SK-N-SH (cell line): ENCODE data around the gene DCDC2. TPM values are rescaled to one million over a fixed set of nuclear protein-coding genes. Genes with fewer than 3 reads are reported as not detected.

ENCODE experiments used
- CTCF ChIA-PET: fragments of 300-600, 350-600 bp; formaldehyde crosslinking; extraction: SDS; loops from one replicate; lab custom pipeline; 2021; lab: Yijun Ruan, JAX
- POLR2A ChIA-PET: fragments of 350-600 bp; sonication (Branson Sonifier 250); formaldehyde crosslinking; extraction: SDS; loops from one replicate; lab custom pipeline; 2020; ENCODE audit warnings: antibody characterized with exemption, inconsistent platforms; lab: Yijun Ruan, JAX
- DNase-seq: peaks from one replicate; pipeline ENCODE4 v3.0.0; 2012
- H2AFZ ChIP-seq: fragments of 200-600 bp; sonication (generic); 2 replicates; pipeline ENCODE4 v1.8.1; 2016; ENCODE audit warnings: antibody characterized with exemption, mild to moderate bottlenecking, low read depth
- H3F3A ChIP-seq: fragments of 200-600 bp; sonication (generic); replicated peaks from 2 replicates; pipeline ENCODE3; 2016; ENCODE audit warnings: antibody characterized with exemption, mild to moderate bottlenecking; ENCODE audit not compliant: insufficient read depth
- H3K27ac ChIP-seq, 2 experiments: fragments of 200-500 bp in 1 of 2; fragments of 200-600 bp in 1 of 2; sonication (Bioruptor generic) in 1 of 2; sonication (generic), shearing (Covaris generic) in 1 of 2; 2 replicates each; pipeline versions ENCODE4 v1.5.1 to v1.6.1; 2014 to 2016; ENCODE audit warnings: low read depth in 2 of 2, inconsistent platforms in 1 of 2, low read length in 1 of 2, mild to moderate bottlenecking in 1 of 2, mixed read lengths in 1 of 2
- H3K27me3 ChIP-seq: fragments of 200-600 bp; sonication (generic), shearing (Covaris generic); 2 replicates; pipeline ENCODE4 v1.6.1; 2016; ENCODE audit warnings: mixed run types; ENCODE audit not compliant: insufficient read depth
- H3K36me3 ChIP-seq, 2 experiments: fragments of 200-500 bp in 1 of 2; fragments of 200-600 bp in 1 of 2; sonication (Bioruptor generic) in 1 of 2; sonication (generic) in 1 of 2; replicated peaks in 1 of 2; 2 replicates each; pipeline versions ENCODE3 to v1.5.1; 2014 to 2016; ENCODE audit warnings: low read length in 1 of 2, mild to moderate bottlenecking in 1 of 2; ENCODE audit not compliant: insufficient read depth in 2 of 2, control insufficient read depth in 1 of 2
- H3K4me1 ChIP-seq, 2 experiments: fragments of 200-500 bp in 1 of 2; fragments of 200-600 bp in 1 of 2; sonication (Bioruptor generic) in 1 of 2; sonication (generic), shearing (Covaris generic) in 1 of 2; 2 replicates each; pipeline versions ENCODE4 v1.5.1 to v1.6.1; 2014 to 2016; ENCODE audit warnings: low read depth in 1 of 2, low read length in 1 of 2, mixed run types in 1 of 2; ENCODE audit not compliant: insufficient read depth in 2 of 2, control insufficient read depth in 1 of 2
- H3K4me2 ChIP-seq: fragments of 200-600 bp; sonication (generic), shearing (Covaris generic); 2 replicates; pipeline ENCODE4 v1.6.1; 2017; ENCODE audit warnings: mixed run types
- H3K4me3 ChIP-seq, 2 experiments: fragments of 200-500 bp in 1 of 2; fragments of 200-600 bp in 1 of 2; sonication (Bioruptor generic) in 1 of 2; sonication (generic), shearing (Covaris generic) in 1 of 2; 2 replicates each; pipeline versions ENCODE4 v1.5.1 to v1.8.1; 2014 to 2016; ENCODE audit warnings: low read depth in 2 of 2, inconsistent platforms in 1 of 2, low read length in 1 of 2, mild to moderate bottlenecking in 1 of 2, mixed read lengths in 1 of 2, moderate library complexity in 1 of 2
- H3K79me2 ChIP-seq: fragments of 200-600 bp; sonication (generic); 2 replicates; pipeline ENCODE4 v1.8.1; 2017; ENCODE audit warnings: mild to moderate bottlenecking; ENCODE audit not compliant: insufficient read depth
- H3K9ac ChIP-seq: fragments of 200-600 bp; sonication (generic); 2 replicates; pipeline ENCODE4 v1.6.1; 2017; ENCODE audit warnings: mixed run types
- H3K9me2 ChIP-seq: fragments of 200-600 bp; sonication (generic); 2 replicates; pipeline ENCODE4 v1.6.1; 2017; ENCODE audit warnings: mixed run types
- H3K9me3 ChIP-seq: fragments of 200-600 bp; sonication (generic); 2 replicates; pipeline ENCODE4 v1.6.1; 2017; ENCODE audit warnings: mixed run types, mild to moderate bottlenecking, moderate library complexity
- H4K20me1 ChIP-seq: fragments of 200-600 bp; sonication (generic); 2 replicates; pipeline ENCODE4 v1.6.1; 2017; ENCODE audit warnings: mild to moderate bottlenecking, mixed run types; ENCODE audit not compliant: insufficient read depth
- CTCF ChIP-seq: fragments of 200-600 bp; sonication (generic); IDR thresholded peaks from 2 replicates; pipeline ENCODE4 v1.6.1; 2017; ENCODE audit warnings: antibody characterized with exemption, mild to moderate bottlenecking, moderate library complexity
- ELF1 ChIP-seq: IDR thresholded peaks from 2 replicates; pipeline ENCODE4 v1.4.0; 2012
- EZH2phosphoT487 ChIP-seq: fragments of 200-600 bp; sonication (generic); IDR thresholded peaks from 2 replicates; pipeline ENCODE4 v1.6.1; 2017; ENCODE audit warnings: low read depth, mixed run types, mild to moderate bottlenecking, antibody characterized with exemption, moderate library complexity, borderline replicate concordance
- GATA2 ChIP-seq: sonication (generic); formaldehyde crosslinking; IDR thresholded peaks from 2 replicates; pipeline ENCODE4 v1.5.0; 2020; ENCODE audit warnings: mild to moderate bottlenecking, missing genetic modification reagents
- JUND ChIP-seq: IDR thresholded peaks from 2 replicates; pipeline ENCODE4 v1.4.0; 2012
- MEF2A ChIP-seq: IDR thresholded peaks from 2 replicates; pipeline ENCODE4 v1.4.0; 2012; ENCODE audit warnings: low read depth, borderline replicate concordance
- POLR2AphosphoS5 ChIP-seq: IDR thresholded peaks from 2 replicates; pipeline ENCODE4 v1.6.1; 2012; ENCODE audit warnings: low read depth, low read length
- RFX5 ChIP-seq: IDR thresholded peaks from 2 replicates; pipeline ENCODE4 v1.6.1; 2012; ENCODE audit warnings: mild to moderate bottlenecking, improper control_type of control experiment, low read length
- RXRA ChIP-seq: IDR thresholded peaks from 2 replicates; pipeline ENCODE4 v1.4.0; 2012; ENCODE audit warnings: low read depth, mild to moderate bottlenecking, borderline replicate concordance
- YY1 ChIP-seq: IDR thresholded peaks from 2 replicates; pipeline ENCODE4 v1.4.0; 2012; ENCODE audit warnings: low read depth, mild to moderate bottlenecking
- whole genome bisulfite sequencing: methylation state at CpG from one replicate; pipeline ENCODE4 v1.1.6; 2017; ENCODE audit warnings: low lambda C conversion rate; 5-methylcytosine and 5-hydroxymethylcytosine counted together
- polyA plus RNA-seq, 3 experiments: library from polyadenylated mRNA; depleted of rRNA; stranded (reverse); fragments of >200 nt; gene quantifications; 2 replicates each; pipeline ENCODE4 v1.2.3, GENCODE V29; 2012
- TF ChIP-seq, protein P1 (sequence below): IDR thresholded peaks from 2 replicates; pipeline ENCODE4 v1.4.0; 2012; ENCODE audit warnings: low read depth, borderline replicate concordance
- TF ChIP-seq, protein P2 (sequence below): IDR thresholded peaks from 2 replicates; pipeline ENCODE4 v1.6.1; 2012; ENCODE audit warnings: mild to moderate bottlenecking, low read depth, low read length, moderate library complexity

Gene DCDC2
- polyA plus RNA-seq, 1 of the 3 experiments (the other 2 are of a cell fraction), result not detected

GRCh38 chr6:24355393-24355792 is 2.5 kb downstream of the DCDC2 start:
- CTCF ChIA-PET, result no interaction called here
- no peaks in the 10 kb centered on the region; the same call in 1 of the 2 replicates for H3K9me3 ChIP-seq
- POLR2A ChIA-PET, result no interaction called here
- no peak for TF ChIP-seq JUND
- TF ChIP-seq YY1, result no peak
- H3K9ac ChIP-seq, result no peak overlapping the region
- H3K4me3 ChIP-seq, result no peak overlapping the region
- no peaks in the 10 kb centered on the region for H3K36me3 ChIP-seq
- no peaks in the 10 kb centered on the region for H3F3A ChIP-seq
- peaks cover 0 to 4% of the 10 kb centered on the region in 2 experiments; a peak in 2 of 4 replicates for H3K4me1 ChIP-seq
- whole genome bisulfite sequencing, result 52% methylated on average over 4 of the region's 4 CpGs
- no peaks in the 10 kb centered on the region for H4K20me1 ChIP-seq
- no peaks in the 10 kb centered on the region for H3K79me2 ChIP-seq
- no peak overlapping the region for H2AFZ ChIP-seq
- no peak for DNase-seq
- no peak overlapping the region for H3K4me2 ChIP-seq
- no peak overlapping the region for H3K27ac ChIP-seq
- no peaks in the 10 kb centered on the region for H3K9me2 ChIP-seq
- H3K27me3 ChIP-seq, result no peaks in the 10 kb centered on the region

GRCh38 chr6:24353861-24354260 is 4.0 kb downstream of the DCDC2 start:
- TF ChIP-seq ELF1, result no peak
- TF ChIP-seq EZH2phosphoT487, result no peak
- H3K27me3 ChIP-seq, result no peaks in the 10 kb centered on the region
- no peaks in the 10 kb centered on the region for H3K9me2 ChIP-seq
- no peak overlapping the region for H2AFZ ChIP-seq
- ChIA-PET POLR2A (no interaction called here), CTCF (interaction anchor here (0.8 to 3.3 kb wide), 2 partner anchors 43 to 71 kb away, joined by 3 to 25 read pairs; no protein-coding TSS in a partner anchor)
- H3K9ac ChIP-seq, result no peak overlapping the region
- no peaks in the 10 kb centered on the region; a peak in 1 of 4 replicates for H3K4me1 ChIP-seq
- H3K79me2 ChIP-seq, result no peaks in the 10 kb centered on the region
- H3K36me3 ChIP-seq, result no peaks in the 10 kb centered on the region
- no peak overlapping the region for H3K4me2 ChIP-seq
- WGBS, result 36% methylated on average over 1 of the region's 1 CpG
- H3F3A ChIP-seq, result no peaks in the 10 kb centered on the region
- H4K20me1 ChIP-seq, result no peaks in the 10 kb centered on the region
- DNase-seq, result no peak
- no peak overlapping the region for H3K27ac ChIP-seq
- H3K4me3 ChIP-seq, result no peak overlapping the region
- H3K9me3 ChIP-seq, result no peaks in the 10 kb centered on the region; the same call in 1 of the 2 replicates

DNA sequence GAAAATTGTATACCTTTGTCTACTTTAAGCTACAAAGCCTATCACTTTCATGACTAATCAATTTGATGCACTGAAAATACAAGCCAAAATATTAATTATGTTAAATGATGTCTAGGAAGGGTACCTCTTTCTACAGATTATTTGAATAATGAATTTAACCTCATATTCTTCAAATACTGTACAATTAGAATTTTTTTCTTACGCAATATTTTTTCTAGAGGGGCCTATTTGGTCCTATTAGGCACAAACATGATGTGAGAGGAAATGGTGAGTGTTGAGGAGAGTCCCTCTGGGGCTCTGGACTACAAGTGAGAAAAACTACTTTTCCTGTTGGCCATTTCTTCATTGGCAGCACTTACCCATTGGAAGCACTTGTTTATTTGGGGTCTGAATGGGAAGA is 5.4 kb downstream of the DCDC2 start:
- no peak overlapping the region for H3K9ac ChIP-seq
- ChIA-PET CTCF (interaction anchor here (3.3 kb wide), 1 partner anchor 69 kb away, joined by 25 read pairs; no protein-coding TSS in a partner anchor), POLR2A (no interaction called here)
- no peak for DNase-seq
- H3K9me3 ChIP-seq, result no peaks in the 10 kb centered on the region; the same call in 1 of the 2 replicates
- no peak overlapping the region for H3K4me3 ChIP-seq
- no peaks in the 10 kb centered on the region for H3K79me2 ChIP-seq
- no peaks in the 10 kb centered on the region for H3F3A ChIP-seq
- WGBS, result 71% methylated on average over 1 of the region's 1 CpG
- H3K9me2 ChIP-seq, result no peaks in the 10 kb centered on the region
- no peaks in the 10 kb centered on the region for H3K36me3 ChIP-seq
- H3K4me2 ChIP-seq, result no peak overlapping the region
- no peaks in the 10 kb centered on the region; a peak in 1 of 4 replicates for H3K4me1 ChIP-seq
- no peaks in the 10 kb centered on the region for H3K27me3 ChIP-seq
- H4K20me1 ChIP-seq, result no peaks in the 10 kb centered on the region
- TF ChIP-seq CTCF (no peak), MEF2A (no peak), ELF1 (no peak), GATA2 (no peak), POLR2AphosphoS5 (no peak), RXRA (no peak), RFX5 (no peak)
- TF ChIP-seq, protein P1, sequence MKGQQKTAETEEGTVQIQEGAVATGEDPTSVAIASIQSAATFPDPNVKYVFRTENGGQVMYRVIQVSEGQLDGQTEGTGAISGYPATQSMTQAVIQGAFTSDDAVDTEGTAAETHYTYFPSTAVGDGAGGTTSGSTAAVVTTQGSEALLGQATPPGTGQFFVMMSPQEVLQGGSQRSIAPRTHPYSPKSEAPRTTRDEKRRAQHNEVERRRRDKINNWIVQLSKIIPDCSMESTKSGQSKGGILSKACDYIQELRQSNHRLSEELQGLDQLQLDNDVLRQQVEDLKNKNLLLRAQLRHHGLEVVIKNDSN, result no peak
- TF ChIP-seq, protein P2, sequence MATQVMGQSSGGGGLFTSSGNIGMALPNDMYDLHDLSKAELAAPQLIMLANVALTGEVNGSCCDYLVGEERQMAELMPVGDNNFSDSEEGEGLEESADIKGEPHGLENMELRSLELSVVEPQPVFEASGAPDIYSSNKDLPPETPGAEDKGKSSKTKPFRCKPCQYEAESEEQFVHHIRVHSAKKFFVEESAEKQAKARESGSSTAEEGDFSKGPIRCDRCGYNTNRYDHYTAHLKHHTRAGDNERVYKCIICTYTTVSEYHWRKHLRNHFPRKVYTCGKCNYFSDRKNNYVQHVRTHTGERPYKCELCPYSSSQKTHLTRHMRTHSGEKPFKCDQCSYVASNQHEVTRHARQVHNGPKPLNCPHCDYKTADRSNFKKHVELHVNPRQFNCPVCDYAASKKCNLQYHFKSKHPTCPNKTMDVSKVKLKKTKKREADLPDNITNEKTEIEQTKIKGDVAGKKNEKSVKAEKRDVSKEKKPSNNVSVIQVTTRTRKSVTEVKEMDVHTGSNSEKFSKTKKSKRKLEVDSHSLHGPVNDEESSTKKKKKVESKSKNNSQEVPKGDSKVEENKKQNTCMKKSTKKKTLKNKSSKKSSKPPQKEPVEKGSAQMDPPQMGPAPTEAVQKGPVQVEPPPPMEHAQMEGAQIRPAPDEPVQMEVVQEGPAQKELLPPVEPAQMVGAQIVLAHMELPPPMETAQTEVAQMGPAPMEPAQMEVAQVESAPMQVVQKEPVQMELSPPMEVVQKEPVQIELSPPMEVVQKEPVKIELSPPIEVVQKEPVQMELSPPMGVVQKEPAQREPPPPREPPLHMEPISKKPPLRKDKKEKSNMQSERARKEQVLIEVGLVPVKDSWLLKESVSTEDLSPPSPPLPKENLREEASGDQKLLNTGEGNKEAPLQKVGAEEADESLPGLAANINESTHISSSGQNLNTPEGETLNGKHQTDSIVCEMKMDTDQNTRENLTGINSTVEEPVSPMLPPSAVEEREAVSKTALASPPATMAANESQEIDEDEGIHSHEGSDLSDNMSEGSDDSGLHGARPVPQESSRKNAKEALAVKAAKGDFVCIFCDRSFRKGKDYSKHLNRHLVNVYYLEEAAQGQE, result no peak
- no peak overlapping the region for H3K27ac ChIP-seq
- no peak overlapping the region for H2AFZ ChIP-seq
